ENCODE results near the gene DLX1.
"Not testable (repeated sequence)": the region's sequence is repeated elsewhere in the genome, so short reads cannot be mapped to it uniquely, and the experiment has no call there.

The DLX1 gene

DNA sequence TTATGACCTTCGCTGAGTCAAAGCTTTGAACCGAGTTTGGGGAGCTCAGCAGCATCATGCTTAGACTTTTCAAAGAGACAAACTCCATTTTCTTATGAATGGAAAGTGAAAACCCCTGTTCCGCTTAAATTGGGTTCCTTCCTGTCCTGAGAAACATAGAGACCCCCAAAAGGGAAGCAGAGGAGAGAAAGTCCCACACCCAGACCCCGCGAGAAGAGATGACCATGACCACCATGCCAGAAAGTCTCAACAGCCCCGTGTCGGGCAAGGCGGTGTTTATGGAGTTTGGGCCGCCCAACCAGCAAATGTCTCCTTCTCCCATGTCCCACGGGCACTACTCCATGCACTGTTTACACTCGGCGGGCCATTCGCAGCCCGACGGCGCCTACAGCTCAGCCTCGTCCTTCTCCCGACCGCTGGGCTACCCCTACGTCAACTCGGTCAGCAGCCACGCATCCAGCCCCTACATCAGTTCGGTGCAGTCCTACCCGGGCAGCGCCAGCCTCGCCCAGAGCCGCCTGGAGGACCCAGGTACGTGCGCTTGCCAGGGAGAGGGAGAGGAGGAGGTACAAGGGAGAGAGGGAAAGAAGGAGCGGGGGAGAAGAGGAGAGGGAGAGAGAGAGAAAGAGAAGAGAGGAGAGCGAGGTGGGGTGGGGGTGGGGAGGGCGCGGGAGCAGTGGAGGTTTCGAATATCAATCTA, at the start of gene DLX1:
DLX1 (plus strand) TSS at position 48 of the 700 bp plus-strand sequence; CDS start at position 219, 171 bp downstream.
- peak; percentile 93 for DNase-seq

DNA sequence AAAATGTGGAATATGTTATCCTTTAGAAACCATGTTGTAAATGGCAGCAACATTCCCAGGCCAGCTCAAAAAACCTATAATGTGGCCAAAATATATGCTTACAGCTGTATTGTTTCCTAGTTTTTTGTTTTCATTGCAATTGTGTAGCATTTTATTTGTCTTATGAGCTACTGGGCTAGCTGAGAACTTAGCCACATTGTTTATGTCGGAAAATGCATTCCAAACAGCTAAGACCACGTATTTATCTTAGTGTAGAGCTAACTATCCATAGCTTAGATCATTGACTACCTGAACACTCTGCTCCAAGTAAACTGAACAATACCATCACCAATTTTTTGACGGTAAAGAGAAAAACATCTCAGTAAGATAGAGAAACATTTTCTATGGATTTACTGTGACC, 47.2 kb upstream of the DLX1 start:
- DNase-seq = no peak

- no peak for DNase-seq
Measured at GRCh38 chr2:172038604-172039003, 46.7 kb upstream of the DLX1 start.

DNA sequence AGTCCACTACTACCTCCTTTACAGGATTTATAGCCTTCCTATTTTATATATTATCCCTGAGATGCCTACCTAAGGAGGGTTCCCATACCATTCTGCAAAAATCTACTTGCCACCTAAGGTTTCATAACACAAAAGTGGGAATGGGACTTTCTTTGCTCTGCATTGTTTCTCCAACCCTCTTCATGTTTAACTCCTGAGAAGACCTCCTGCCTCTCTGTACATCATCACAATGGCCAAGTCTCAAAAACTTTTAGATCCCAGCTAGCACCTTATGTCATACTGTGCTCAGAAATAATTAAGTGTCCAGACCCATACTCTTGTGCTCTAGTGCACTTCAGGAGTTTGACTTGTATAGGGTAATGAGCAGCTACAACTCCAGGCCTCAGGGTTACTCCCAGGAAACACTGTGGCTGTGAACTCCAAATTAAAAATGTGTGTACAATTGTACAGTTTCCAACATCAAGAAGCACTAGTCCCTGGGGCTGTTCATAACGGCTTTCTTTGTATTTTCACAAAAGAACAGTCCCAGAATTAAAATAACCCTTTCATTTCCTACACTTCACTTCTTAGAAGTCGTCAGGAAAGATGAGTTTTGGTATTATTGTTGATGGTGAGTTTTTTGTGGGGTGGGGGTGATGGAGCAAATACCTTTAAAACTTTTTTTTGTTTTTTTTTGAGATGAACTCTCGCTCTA, 46.1 kb upstream of the DLX1 start:
- DNase-seq = no peak

- no peak for DNase-seq
Measured at GRCh38 chr2:172040311-172040710, 45.0 kb upstream of the DLX1 start.

GRCh38 chr2:172046080-172046678, 39.1 kb upstream of the DLX1 start:
- no peak for DNase-seq

DNA sequence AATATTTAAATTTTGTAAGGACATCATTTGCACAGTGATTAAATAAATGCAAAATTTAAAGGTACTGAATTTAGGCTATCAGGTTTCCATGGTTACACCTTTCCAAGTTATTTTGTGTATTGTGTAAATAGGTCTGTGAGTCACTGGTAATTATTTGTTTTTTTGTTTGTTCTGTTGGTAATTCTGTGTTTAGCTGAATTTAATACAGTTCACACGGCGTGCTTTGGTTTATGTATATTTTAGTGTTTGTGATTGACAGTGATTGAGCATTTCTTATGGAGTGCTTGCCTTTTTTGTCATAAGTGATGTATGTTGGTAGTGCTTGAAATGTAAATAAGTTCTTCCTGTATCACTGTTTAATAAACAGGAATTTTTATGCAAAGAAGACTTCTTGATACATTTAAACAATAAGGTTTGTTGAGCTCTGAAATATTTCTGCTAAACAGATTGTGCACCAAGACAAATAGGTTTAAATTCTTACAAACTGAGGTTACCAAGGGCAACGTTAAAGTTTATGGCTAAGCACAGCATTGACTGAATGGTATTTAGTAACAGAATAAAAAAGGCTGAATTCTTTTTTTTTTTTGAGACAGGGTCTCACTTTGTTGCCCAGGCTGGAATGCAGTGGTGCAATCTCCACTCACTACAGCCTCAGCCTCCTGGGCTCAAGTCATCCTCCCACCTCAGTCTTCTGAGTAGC, 38.3 kb upstream of the DLX1 start:
- DNase-seq = no peak

- DNase-seq = no peak
Measured at GRCh38 chr2:172047566-172048507, 37.5 kb upstream of the DLX1 start.

DNA sequence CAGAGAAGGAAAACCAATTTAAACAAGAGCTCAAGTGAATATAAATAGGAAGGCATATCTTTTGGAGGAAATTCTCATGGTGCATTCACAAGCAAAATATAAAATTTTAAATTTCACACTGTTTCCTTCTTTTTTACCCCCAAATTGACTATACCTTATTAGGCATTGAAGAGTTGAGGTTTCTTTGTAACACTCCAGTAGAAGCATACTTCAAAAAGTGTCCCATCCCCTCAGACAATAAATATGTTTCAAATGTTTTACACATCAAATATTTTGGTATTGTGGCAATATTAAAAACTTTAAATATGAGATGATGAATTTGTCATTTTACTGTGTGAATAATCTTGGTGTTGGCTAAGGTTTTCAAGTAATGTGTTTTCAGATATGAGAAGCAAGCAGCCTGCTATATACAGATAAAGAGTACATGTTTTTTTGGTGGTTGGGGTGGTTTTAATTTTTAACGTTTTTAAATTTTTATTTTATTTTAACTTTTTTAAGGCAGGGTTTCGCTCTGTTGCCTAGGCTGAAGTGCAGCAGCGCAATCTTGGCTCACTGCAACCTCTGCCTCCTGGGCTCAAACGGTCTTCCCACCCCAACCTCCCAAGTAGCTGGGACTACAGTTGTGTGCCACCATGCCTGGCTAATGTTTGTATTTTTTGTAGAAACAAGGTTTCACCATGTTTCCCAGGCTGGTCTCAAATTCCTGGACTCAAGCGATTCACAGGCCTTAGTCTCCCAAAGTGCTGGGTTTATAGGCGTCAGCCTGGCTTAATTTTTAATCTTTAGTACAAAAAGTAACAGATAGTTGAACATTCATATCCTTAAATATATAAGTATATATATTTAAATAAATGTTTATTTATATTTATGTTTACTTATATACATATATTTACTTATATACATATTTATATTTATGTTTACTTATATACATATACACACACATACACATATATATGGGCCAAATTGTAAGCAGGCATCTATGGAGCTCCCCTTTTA, 36.5 kb upstream of the DLX1 start:
- no peak for DNase-seq

GRCh38 chr2:172049567-172050120, 35.7 kb upstream of the DLX1 start:
- no peak for DNase-seq

DNA sequence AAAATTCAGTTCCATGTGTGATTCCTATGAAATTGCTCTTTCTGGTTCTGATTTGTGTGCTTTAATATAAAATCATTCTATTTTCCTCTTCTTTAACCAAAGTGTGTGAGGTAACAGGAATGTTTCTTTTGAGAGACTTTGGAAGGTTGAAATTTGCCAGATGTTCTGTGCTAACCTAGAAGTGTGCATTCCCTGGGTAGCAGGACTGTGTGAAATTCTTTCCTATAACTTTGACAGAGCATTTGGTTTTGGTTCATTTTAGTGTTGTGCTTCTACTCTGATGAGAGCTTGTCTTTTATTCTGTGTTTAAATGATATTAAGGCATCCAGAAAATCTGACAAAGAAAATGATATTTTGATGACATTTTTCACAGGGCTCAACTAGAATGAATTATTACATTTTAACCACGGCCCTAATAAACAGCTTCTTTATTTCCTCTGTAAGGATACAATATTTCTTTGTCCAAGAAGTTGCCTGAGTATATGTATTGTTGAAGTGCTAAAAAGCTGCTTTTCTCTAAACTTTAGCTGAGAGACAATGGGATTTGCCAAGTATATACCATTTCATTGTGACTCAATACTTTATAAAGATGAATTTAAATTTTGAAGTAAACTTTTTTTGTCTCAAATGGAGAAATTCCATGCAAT, 34.7 kb upstream of the DLX1 start:
- DNase-seq = no peak

DNA sequence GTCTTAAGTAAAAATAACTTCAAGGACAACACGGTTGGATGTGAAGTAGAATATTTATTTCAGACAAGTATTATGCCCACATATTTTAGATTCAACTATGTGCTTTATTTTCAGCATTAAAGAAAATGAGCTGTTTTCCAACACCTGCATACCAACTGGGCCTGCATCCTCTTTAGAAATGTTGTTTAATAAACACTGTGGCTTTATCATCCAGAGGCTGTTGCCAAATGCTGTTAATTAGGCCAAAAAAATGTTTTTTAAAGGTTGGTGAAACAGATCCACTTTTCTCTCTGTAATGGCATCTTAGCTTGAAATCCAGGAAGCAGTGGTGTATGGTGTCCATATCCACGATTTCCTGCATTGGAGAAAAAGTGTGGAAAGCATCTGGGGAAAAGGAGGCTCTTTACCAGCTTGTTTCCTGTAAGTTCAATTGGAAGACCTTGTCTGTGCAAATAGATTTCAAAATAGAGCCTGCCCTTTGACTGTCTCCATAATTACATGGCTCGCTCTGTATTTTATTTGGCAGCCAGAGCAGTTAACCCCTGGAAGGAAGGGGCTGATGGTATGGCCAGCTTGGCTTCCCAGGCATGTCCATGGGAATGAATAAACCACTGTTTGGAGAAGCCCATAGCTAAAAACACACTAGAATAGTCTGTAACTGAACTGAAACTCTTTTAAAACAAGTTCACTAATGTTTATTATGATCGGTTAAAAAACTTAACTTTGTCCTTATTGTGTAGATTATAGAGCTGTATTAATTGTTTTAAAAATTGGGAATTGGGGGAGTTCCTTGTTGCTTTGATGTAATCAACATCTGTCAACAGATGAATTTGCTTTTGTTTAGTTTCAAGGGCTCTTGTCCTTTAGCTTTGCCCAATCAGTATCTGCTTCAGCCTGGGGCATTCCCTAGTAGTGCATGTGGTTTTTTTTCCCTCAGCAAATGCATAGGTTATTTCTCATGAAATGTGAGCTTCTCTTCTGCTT, 33.0 kb upstream of the DLX1 start:
- DNase-seq = no peak

GRCh38 chr2:172053486-172053885, 31.8 kb upstream of the DLX1 start:
- DNase-seq = no peak

DNA sequence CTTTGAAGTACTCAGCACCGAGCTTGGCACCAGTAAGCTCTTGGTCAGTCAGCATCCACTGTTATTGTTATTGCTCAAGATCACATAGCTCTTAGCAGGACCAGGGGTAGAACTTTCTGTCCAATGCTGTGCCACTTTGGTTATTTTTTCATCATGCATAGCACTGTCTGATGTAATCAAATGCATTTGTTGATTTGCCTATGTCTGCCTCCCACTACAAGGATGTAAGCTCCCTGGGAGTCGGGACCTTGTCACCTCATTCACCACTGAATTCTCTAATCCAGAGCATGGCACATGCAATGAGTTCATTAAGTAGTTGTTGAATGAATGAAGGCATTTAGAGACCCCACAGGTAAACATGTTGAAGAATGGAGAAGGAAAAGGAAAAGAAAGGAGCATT, 29.0 kb upstream of the DLX1 start:
- no peak for DNase-seq

- DNase-seq = no peak
Measured at GRCh38 chr2:172058660-172059059, 26.6 kb upstream of the DLX1 start.

DNA sequence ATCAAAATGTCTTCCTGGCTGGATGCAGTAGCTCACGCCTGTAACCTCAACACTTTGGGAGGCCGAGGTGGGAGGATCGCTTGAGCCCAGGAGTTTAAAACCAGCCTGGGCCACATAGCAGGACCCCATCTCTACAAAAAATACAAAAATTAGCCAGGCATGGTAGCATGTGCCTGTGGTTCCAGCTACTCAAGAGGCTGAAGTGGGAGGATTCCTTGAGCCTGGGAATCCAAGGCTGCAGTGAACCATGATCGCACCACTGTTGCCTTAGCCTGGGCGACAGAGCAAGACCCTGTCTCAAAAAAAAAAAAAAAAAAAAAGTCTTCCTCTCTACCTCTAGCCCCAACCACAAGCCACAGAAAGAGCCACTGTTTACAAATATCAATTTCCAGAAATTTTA, 25.2 kb upstream of the DLX1 start:
- DNase-seq = not testable (repeated sequence)

DNA sequence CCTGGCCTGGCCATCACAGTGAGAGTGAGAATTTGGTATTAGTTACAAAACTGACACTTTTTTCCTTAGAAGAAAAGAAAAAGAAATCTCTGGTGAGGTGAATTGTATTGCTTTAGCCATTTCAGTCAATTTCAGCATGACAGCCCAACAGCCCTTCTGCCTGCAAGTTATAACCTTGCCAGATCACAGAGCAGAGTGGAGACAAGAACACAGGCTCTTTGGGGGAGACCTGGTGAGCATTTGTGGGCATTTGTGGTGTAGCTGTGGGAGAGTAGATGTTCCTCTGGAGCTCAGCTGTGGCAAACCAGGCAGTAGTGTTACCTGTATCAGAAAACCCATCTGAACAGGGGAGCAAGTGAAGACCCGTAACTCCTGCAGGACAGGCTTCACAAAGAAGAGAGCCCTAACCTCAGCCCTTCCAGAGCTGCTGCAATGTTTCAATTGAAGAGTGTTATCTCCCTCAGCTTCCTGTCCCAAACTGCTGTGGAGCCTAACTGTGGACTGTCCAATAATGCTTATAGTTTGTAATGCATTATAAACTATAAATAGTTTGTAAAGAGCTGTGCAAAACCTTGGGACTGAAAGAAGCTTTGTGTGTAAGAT, 22.8 kb upstream of the DLX1 start:
- DNase-seq = no peak

- DNase-seq = no peak
Measured at GRCh38 chr2:172063446-172063845, 21.9 kb upstream of the DLX1 start.

DNA sequence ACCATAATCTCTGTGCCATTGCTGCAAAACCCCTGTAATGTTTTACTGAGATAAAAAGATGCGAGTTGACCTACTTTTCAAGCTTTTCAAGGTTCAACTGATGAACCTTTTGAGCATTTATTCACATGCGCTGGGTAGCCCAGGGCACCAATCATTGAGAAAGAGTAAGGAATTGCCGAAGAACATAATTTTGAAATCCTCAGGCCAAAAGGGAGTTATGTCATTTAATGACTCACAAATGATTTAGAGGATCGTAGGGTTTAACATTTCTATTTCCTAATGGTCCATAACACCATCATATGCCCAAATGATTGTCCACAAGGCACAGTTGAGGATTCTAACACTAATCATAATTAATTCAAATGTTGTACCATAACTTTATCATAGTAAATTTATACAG, 20.2 kb upstream of the DLX1 start:
- no peak for DNase-seq

Measured in retina (tissue), 1 donor.